GM18526 (cell line): ENCODE data around the gene TNFRSF17.

Experiments
- POLR2A ChIP-seq: IDR thresholded peaks from 3 replicates; pipeline ENCODE4 v1.6.1; 2011; ENCODE audit not compliant: insufficient read length; ENCODE audit errors: extremely low read depth

The TNFRSF17 gene

DNA sequence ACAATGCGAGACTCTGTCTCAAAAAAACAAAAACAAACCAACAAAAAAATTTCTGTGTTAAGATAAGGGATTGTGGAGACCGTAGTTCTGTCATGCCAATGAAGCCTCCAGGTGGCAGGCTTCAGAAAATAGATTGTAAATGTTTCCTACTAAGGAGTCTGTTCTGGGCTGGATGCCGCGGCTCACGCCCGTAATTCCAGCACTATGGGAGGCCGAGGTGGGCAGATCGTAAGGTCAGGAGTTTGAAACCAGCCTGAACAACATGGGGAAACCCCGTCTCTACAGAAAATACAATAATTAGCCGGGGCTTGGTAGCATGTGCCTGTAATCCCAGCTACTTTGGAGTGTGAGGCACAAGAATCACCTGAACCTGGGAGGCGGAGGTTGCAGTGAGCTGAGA is 7.1 kb downstream of the TNFRSF17 start:
- TF ChIP-seq POLR2A = no peak

- TF ChIP-seq POLR2A = no peak
These were observed 8.1 kb downstream of the TNFRSF17 start for GRCh38 chr16:11973070-11973469.

- no peak for TF ChIP-seq POLR2A
These were observed 11.9 kb downstream of the TNFRSF17 start for GRCh38 chr16:11976850-11977375.

DNA sequence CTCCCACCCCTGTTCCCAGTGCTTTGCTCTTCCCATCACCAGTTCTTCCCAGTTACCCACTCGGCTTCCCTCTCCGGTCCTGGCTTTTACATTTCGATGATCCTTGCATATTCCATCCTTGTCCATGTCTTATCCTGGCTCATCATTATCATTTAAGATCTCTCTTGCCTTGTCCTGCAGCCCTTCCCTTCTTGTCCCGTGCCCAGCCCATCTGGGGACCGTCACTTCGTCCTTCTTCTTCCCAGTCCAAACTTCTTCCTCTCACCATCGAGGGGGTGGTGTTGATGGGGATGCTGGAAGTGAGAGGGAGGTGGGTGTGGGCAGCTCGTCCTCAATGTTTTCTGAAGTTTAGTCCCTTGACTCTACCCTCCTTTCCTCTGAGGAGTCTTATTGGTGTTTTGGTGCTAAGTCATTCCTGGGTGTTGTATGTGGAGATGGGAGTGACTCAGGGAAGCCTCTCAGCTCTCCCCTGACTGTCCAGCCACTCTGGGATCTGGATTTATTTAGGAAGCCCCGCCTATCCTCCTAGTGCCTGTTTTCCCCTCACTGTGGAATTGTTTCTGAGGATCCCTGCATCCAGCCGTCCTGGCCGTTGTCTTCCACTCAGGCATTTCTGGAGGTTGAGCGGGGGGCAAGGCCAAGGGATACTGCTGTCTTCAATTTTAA is 12.5 kb downstream of the TNFRSF17 start:
- no peak for TF ChIP-seq POLR2A

DNA sequence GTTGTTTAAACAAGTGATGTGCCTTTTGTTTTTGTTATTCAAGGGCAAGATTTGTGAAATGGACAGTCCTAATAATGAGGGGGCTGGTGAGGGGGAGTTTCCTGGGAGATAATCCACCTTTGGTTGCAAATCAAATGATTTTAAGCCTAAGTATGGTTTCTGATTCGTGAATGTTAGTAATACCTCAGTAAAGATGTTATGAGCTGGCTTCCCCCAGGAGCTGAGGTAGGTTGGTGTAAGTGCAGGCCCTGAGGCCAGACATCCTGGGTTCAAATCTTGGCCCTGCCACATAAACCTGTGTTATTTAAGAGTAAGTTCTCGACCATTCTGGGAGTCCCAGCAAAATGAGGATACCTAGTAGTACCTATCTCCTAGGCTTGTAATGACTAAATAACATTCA is 13.1 kb downstream of the TNFRSF17 start:
- TF ChIP-seq POLR2A = no peak

GRCh38 chr16:11979013-11979672 is 14.1 kb downstream of the TNFRSF17 start:
- TF ChIP-seq POLR2A = no peak

DNA sequence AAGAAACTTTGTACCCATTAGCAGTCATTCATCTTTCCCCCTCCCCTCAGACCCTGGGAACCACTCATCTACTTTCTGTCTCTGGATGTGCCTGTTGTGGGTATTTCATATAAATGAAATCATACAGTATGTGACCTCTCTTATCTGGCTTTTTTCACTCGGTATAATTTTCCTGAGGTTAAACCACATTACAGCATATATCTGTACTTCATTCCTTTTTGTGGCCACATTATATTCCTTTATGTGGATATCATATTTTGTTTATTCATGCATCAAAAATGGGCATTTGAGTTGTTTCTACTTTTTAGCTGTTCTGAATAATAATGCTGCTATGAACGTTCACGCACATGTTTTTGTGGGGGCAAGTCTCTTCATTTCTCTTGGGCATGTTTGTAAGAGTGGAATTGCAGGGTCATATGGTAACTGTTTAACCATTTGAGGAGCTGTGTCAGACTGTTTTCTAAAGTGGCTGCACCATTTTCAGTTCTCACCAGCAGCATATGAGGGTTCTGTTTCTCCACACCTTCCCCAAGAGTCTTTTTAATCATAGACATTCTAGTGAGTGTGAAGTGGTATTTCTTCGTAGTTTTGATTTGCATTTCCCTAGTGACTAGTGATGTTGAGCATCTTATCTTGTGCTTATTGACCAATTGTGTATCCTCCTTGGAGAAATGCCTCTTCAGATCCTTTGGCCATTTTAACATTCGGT is 15.3 kb downstream of the TNFRSF17 start:
- no peak for TF ChIP-seq POLR2A

GRCh38 chr16:11985250-11985649 is 20.2 kb downstream of the TNFRSF17 start:
- no peak for TF ChIP-seq POLR2A

DNA sequence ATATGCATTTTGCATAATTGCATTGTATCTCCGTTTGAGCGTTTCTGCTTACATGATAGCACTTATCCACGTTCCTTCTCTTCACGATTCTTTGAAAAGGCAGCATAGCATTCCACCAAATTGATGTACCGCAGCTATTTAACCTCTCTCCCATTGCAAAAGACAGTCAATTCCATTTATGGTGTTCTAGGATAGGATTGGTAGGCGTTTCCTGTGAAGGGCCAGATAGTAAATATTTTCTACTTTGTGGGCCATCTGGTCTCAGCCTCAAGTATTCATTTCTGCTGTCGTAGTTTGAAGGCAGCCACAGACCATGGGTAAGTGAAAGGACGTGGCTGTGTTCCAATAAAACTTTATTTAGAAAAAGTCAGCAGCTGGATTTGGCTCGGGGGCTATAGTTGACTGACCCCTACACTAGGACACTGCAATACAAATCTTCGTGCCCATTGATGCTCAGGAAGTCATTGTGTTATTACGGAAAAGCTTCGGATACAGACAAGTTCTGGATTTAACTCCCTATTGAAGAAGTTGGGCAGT is 21.6 kb downstream of the TNFRSF17 start:
- TF ChIP-seq POLR2A = no peak

- no peak for TF ChIP-seq POLR2A
These were observed 23.4 kb downstream of the TNFRSF17 start for GRCh38 chr16:11988258-11988978.

DNA sequence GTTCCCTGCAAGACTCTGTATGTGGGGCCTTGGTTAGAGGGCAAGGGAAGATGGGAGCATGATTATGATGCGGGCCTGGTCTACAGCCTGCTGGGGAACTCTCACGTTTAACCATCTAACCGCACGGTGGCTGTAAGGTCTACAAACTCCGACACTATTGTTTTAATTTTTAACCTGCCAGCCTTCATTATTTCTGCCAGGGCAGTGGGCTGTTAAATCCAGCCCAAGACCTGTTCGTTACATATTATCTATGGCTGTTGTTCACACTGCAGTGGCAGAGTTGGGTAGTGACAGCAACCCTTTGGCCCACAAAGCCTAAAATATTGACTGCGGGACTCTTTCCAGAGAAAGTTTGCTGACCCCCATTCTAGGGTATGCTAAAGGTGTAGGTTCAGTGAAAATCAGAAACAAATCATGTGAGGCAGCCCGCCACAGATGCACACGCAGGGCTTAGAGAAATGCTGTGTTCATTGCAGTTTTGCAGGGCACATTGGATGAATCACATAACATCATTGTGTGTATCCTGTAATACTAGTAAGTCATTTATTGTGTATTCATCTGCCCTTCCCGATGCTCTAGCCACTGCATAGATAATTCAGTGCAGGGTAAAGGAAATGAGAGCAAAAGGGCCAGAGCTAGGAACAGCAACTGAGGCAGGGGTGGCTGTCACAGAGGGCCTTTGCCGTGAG is 25.8 kb downstream of the TNFRSF17 start:
- TF ChIP-seq POLR2A = no peak

GRCh38 chr16:11992008-11992584 is 27.1 kb downstream of the TNFRSF17 start:
- TF ChIP-seq POLR2A = no peak

GRCh38 chr16:11992586-11993524 is 27.8 kb downstream of the TNFRSF17 start:
- no peak for TF ChIP-seq POLR2A
